GM23248 (cell line): ENCODE data around the gene COG1.
"Not testable (repeated sequence)": the region's sequence is repeated elsewhere in the genome, so short reads cannot be mapped to it uniquely, and the experiment has no call there.

ENCODE experiments used
- EZH2 ChIP-seq: fragments of 200-600 bp; sonication (generic); IDR thresholded peaks from 2 replicates; pipeline ENCODE4 v1.6.1; 2018; ENCODE audit warnings: antibody characterized with exemption, mild to moderate bottlenecking; ENCODE audit not compliant: insufficient read depth, poor library complexity, severe bottlenecking
- EZH2phosphoT487 ChIP-seq: fragments of 200-600 bp; sonication (generic); IDR thresholded peaks from 2 replicates; pipeline ENCODE4 v1.6.1; 2018; ENCODE audit warnings: antibody characterized with exemption, moderate library complexity, mild to moderate bottlenecking, low read depth; ENCODE audit not compliant: insufficient read depth

- TF ChIP-seq EZH2, EZH2phosphoT487: not testable (repeated sequence)
Observed at GRCh38 chr17:73147791-73148190, 45.1 kb upstream of the COG1 start.
